Activated CD8-positive, alpha-beta T cell treated with anti-CD3 and anti-CD28 coated beads for 36 hours (primary cell): ENCODE data around the gene FHAD1. TPM values are rescaled to one million over a fixed set of nuclear protein-coding genes. Genes with fewer than 3 reads are reported as not detected.

Source experiments
- ATAC-seq: fragments of 200-7000 bp; cut with Tn5 transposase; one replicate; pipeline ENCODE4 v1.10.0; 2021; ENCODE audit warnings: mild to moderate bottlenecking, moderate library complexity
- CTCF ChIA-PET: fragments of 350-600 bp; sonication (Branson Sonifier 250); formaldehyde crosslinking; loops from one replicate; lab custom pipeline; 2021; ENCODE audit warnings: antibody characterized with exemption; lab: Charles Lee
- POLR2A ChIA-PET: fragments of 350-600 bp; sonication (Branson Sonifier 250); formaldehyde crosslinking; loops from one replicate; lab custom pipeline; 2021; ENCODE audit warnings: antibody characterized with exemption; lab: Charles Lee
- DNase-seq: peaks from one replicate; pipeline ENCODE4 v3.0.0-alpha.2; 2020
- H3K27ac Mint-ChIP-seq: one replicate; pipeline ENCODE4 v1.8.0; 2021; ENCODE audit warnings: mild to moderate bottlenecking, mixed read lengths
- H3K27me3 Mint-ChIP-seq: one replicate; pipeline ENCODE4 v1.8.0; 2021; ENCODE audit warnings: mixed read lengths
- H3K36me3 Mint-ChIP-seq: one replicate; pipeline ENCODE4 v1.8.0; 2021; ENCODE audit warnings: low read depth, mixed read lengths
- H3K4me1 Mint-ChIP-seq: one replicate; pipeline ENCODE4 v1.8.0; 2021; ENCODE audit warnings: low read depth, mixed read lengths
- H3K4me3 Mint-ChIP-seq: one replicate; pipeline ENCODE4 v1.8.0; 2021; ENCODE audit warnings: mild to moderate bottlenecking, moderate library complexity, mixed read lengths
- H3K9me3 Mint-ChIP-seq: one replicate; pipeline ENCODE4 v1.8.0; 2021; ENCODE audit warnings: mixed read lengths
- intact Hi-C: fragments of 100-400 bp; cut with micrococcal nuclease; formaldehyde crosslinking; loops from one replicate; pipeline ENCODE4 v1.10.0; 2022
- total RNA-seq, 2 experiments: library from RNA; stranded (reverse); gene quantifications; one replicate each; pipeline ENCODE4 v1.2.3, GENCODE V29; 2021
- TF ChIP-seq, protein P1 (sequence below): fragments of 200-600 bp; IDR thresholded peaks from one replicate; pipeline ENCODE4 v1.8.0; 2022; ENCODE audit warnings: antibody characterized with exemption, mild to moderate bottlenecking

Gene FHAD1
- total RNA-seq, 2 experiments from 2014 or later: 0.07 to 0.16 TPM

DNA sequence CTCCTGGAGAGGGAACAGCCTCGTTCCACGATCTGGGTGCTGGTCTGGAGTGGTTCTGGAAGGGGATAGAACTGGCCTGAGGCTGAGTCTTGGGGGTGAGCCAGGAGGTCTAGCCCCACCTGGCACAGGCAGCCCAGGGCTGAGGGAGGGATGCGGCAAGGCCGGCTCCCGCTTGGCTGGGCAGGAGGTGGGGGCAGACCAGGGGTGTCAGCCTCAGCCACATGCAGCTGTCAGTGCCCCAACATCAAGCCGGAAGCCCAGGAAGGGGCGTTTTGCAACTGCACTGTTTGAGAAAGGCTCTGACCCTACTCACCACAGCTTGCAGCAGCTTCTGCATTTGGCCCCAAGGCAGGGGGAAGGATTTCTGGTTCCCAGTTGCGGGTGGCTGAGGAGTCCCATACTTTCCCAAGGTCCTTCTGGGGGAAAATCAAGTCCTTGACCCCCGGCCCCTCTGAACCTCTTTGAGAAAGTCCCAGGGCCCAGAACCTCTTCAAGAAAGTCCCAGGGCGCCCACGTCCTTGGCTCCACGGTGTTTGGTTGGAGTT is 164.6 kb downstream of the FHAD1 start:
- CTCF ChIA-PET: interaction anchor here (1.0 to 1.8 kb wide), 3 partner anchors 11 to 88 kb away, joined by 3 to 7 read pairs (median 3); no protein-coding TSS in a partner anchor
- peak overlapping the region; percentile 85 for H3K27ac Mint-ChIP-seq
- DNase-seq (peak; percentile 69), ATAC-seq (peak; percentile 27)
- POLR2A ChIA-PET: interaction anchor here (0.9 to 1.2 kb wide), 3 partner anchors 10 to 115 kb away, joined by 3 to 4 read pairs (median 3); partner anchors contain the start of gene DNAJC16
- intact Hi-C loops: no loop called here
- TF ChIP-seq, protein P1, sequence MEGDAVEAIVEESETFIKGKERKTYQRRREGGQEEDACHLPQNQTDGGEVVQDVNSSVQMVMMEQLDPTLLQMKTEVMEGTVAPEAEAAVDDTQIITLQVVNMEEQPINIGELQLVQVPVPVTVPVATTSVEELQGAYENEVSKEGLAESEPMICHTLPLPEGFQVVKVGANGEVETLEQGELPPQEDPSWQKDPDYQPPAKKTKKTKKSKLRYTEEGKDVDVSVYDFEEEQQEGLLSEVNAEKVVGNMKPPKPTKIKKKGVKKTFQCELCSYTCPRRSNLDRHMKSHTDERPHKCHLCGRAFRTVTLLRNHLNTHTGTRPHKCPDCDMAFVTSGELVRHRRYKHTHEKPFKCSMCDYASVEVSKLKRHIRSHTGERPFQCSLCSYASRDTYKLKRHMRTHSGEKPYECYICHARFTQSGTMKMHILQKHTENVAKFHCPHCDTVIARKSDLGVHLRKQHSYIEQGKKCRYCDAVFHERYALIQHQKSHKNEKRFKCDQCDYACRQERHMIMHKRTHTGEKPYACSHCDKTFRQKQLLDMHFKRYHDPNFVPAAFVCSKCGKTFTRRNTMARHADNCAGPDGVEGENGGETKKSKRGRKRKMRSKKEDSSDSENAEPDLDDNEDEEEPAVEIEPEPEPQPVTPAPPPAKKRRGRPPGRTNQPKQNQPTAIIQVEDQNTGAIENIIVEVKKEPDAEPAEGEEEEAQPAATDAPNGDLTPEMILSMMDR: no peak
- peaks cover 26% of the 10 kb centered on the region for H3K36me3 Mint-ChIP-seq
- peak overlapping the region; percentile 93 for H3K4me3 Mint-ChIP-seq
- no peaks in the 10 kb centered on the region for H3K9me3 Mint-ChIP-seq
- H3K27me3 Mint-ChIP-seq: peaks cover 8% of the 10 kb centered on the region
- peaks cover 52% of the 10 kb centered on the region for H3K4me1 Mint-ChIP-seq

DNA sequence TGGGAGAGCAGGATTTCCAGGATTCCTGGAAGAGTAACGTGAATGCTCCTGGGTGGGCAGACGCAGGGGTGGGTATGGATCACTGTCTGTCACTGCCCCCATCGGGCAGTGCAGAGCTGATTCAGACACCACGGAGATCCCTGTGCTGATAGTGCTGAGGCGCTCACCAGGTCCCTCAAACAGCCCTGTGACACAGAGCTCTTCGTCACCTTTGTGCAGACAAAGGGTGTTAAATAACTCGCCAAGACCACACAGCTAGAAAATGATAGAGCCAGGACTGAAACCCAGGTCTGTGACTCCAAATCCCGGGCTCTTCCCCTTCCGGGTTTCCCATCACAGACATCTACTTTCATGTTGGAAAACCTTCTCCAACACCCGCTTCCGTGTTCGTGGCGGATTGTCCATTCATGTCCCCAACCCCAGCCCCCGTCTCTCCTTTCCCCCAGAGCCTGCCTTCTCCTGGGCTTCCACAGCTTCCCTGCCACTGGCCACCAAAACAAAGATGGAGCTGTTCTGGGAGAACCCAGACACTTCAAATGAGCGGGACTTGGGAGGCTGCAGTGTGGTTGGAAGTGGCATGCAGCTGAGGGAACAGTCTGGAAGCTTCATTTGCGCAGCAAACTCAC is 165.3 kb downstream of the FHAD1 start:
- intact Hi-C loops: no loop called here
- peak overlapping the region; percentile 85 for H3K27ac Mint-ChIP-seq
- H3K4me3 Mint-ChIP-seq: peak overlapping the region; percentile 93
- POLR2A ChIA-PET: interaction anchor here (0.9 to 1.2 kb wide), 2 partner anchors 9 to 115 kb away, joined by 3 to 4 read pairs; partner anchors contain the start of gene DNAJC16
- CTCF ChIA-PET: interaction anchor here (1.0 to 1.8 kb wide), 3 partner anchors 11 to 89 kb away, joined by 3 to 7 read pairs (median 3); no protein-coding TSS in a partner anchor
- TF ChIP-seq, protein P1: no peak
- DNase-seq: peak; percentile 74
- H3K36me3 Mint-ChIP-seq: peaks cover 26% of the 10 kb centered on the region
- ATAC-seq: peak; percentile 61
- peaks cover 58% of the 10 kb centered on the region for H3K4me1 Mint-ChIP-seq
- no peaks in the 10 kb centered on the region for H3K9me3 Mint-ChIP-seq
- peaks cover 7% of the 10 kb centered on the region for H3K27me3 Mint-ChIP-seq

DNA sequence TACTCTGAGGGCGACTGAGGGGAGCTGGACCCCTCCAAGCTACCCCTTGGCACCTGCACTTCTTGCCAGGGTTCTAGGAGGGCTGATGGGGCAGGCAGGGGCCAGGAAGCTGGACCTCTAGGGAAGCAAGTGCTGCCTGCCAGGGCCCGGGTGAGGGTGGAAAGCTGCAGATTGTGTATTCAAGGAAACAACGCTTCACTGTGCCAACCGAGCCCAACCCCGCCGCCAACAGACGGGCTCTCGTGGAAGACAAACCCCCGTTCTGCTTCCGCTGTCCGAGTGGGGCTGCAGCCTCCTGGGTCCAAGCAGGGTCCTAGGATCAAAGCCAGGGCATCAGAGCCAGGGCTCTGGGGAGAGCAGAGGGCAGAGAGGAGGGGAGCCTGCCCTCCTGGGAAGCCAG is 165.8 kb downstream of the FHAD1 start:
- DNase-seq (no peak), ATAC-seq (no peak)
- H3K9me3 Mint-ChIP-seq: no peaks in the 10 kb centered on the region
- H3K4me3 Mint-ChIP-seq: no peak overlapping the region
- TF ChIP-seq, protein P1: no peak
- intact Hi-C loops: no loop called here
- POLR2A ChIA-PET: interaction anchor here (1.2 kb wide), 1 partner anchor 8 kb away, joined by 3 read pairs; no protein-coding TSS in a partner anchor
- CTCF ChIA-PET: interaction anchor here (1.8 kb wide), 1 partner anchor 89 kb away, joined by 7 read pairs; no protein-coding TSS in a partner anchor
- H3K4me1 Mint-ChIP-seq: peaks cover 61% of the 10 kb centered on the region
- H3K27ac Mint-ChIP-seq: no peak overlapping the region
- peaks cover 6% of the 10 kb centered on the region for H3K27me3 Mint-ChIP-seq
- H3K36me3 Mint-ChIP-seq: peaks cover 26% of the 10 kb centered on the region

DNA sequence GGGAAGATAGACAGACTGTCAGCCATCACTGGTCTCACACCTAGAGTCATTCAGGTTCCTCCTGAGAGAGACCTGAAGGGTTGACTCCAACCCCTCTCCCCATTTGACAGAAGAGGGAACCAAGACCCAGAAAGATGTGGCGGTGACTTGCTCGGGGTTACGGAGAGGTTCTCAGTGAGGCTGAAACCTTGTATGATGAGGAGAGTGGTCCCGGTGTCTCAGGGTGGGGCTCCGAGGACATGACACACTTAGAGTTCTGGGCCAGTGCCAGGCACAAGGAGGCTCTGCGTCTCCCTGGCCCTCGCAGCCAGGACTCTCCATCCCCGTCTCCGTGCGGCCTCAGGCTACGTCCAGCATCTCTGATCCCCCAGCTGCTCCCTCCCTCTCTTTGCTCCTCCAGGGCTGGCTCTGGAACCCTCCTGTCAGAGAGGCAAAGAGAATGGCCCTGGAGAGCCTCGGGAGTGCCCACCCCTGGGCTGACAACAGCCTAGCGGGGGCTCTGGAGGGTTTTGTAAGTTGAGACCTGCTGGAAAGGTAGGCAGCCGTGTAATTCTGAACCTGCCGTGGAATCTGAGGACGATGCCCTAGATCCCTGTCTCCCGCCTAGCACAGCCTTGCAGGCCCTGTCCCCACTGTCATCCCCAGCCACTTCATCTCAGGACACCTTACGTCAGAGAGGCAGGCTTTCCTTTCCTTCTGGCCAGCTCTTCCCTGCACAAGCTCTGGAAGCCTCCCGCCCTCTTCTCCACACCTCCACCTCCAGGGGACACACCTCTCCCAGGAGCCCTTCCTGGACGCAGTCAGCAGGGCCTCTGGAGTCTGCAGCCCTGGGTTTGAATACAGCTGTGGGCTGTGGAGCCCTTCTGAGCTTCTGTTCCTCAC is 166.8 kb downstream of the FHAD1 start:
- Mint-ChIP-seq H3K4me1 (peaks cover 65% of the 10 kb centered on the region), H3K36me3 (peaks cover 26% of the 10 kb centered on the region), H3K27ac (no peak overlapping the region), H3K4me3 (no peak overlapping the region), H3K27me3 (peaks cover 3% of the 10 kb centered on the region), H3K9me3 (no peaks in the 10 kb centered on the region)
- TF ChIP-seq, protein P1: no peak
- intact Hi-C loops: no loop called here
- CTCF ChIA-PET: no interaction called here
- POLR2A ChIA-PET: interaction anchor here (0.7 to 1.4 kb wide), 2 partner anchors 10 to 58 kb away, joined by 3 to 5 read pairs; no protein-coding TSS in a partner anchor
- no peak for ATAC-seq
- no peak for DNase-seq
